ENCODE measurements around the gene ANKRD50. TPM values are rescaled to one million over a fixed set of nuclear protein-coding genes. Genes with fewer than 3 reads are reported as not detected.
A peak's percentile ranks its signal among the peaks of the same experiment; 100 is the strongest.

Gene ANKRD50
- total and polyA plus RNA-seq, 2 experiments from 2014 or later: 8.9 to 21.8 TPM

GRCh38 chr4:124722071-124722470 lies 9.5 kb upstream of the ANKRD50 start:
- H3K4me1 ChIP-seq (ENCODE audit: low read depth): no peaks in the 10 kb centered on the region

GRCh38 chr4:124717101-124717500 lies 4.6 kb upstream of the ANKRD50 start:
- TF ChIP-seq, protein P1, sequence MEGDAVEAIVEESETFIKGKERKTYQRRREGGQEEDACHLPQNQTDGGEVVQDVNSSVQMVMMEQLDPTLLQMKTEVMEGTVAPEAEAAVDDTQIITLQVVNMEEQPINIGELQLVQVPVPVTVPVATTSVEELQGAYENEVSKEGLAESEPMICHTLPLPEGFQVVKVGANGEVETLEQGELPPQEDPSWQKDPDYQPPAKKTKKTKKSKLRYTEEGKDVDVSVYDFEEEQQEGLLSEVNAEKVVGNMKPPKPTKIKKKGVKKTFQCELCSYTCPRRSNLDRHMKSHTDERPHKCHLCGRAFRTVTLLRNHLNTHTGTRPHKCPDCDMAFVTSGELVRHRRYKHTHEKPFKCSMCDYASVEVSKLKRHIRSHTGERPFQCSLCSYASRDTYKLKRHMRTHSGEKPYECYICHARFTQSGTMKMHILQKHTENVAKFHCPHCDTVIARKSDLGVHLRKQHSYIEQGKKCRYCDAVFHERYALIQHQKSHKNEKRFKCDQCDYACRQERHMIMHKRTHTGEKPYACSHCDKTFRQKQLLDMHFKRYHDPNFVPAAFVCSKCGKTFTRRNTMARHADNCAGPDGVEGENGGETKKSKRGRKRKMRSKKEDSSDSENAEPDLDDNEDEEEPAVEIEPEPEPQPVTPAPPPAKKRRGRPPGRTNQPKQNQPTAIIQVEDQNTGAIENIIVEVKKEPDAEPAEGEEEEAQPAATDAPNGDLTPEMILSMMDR (IDR thresholded peaks at IDR 0.05; ENCODE audit: low read depth, low read length): no peak
- no peak overlapping the region for H3K27ac ChIP-seq
- H3K9me3 ChIP-seq (ENCODE audit: low read depth): no peaks in the 10 kb centered on the region
- no peaks in the 10 kb centered on the region for H3K36me3 ChIP-seq
- DNase-seq (ENCODE audit: low read depth in 1 of 2, low spot score in 1 of 2): no peak
- H3K4me1 ChIP-seq (ENCODE audit: low read depth): peaks cover 3% of the 10 kb centered on the region
- H3K27me3 ChIP-seq: no peaks in the 10 kb centered on the region
- no peak overlapping the region for H3K4me3 ChIP-seq

More at GRCh38 chr4:124722071-124722470, 9.5 kb upstream of the ANKRD50 start:
- H3K36me3 ChIP-seq: no peaks in the 10 kb centered on the region
- H3K27me3 ChIP-seq: no peaks in the 10 kb centered on the region
- DNase-seq (ENCODE audit: low read depth in 1 of 2, low spot score in 1 of 2): no peak
- no peaks in the 10 kb centered on the region for H3K9me3 ChIP-seq (ENCODE audit: low read depth)
- no peak overlapping the region for H3K4me3 ChIP-seq
- H3K27ac ChIP-seq: no peak overlapping the region
- TF ChIP-seq, protein P1 (IDR thresholded peaks at IDR 0.05; ENCODE audit: low read depth, low read length): no peak

GRCh38 chr4:124713185-124713592 lies 657 bp upstream of the ANKRD50 start:
- H3K27ac ChIP-seq: peak overlapping the region; percentile 98
- H3K9me3 ChIP-seq (ENCODE audit: low read depth): no peaks in the 10 kb centered on the region
- peaks cover 25% of the 10 kb centered on the region for H3K4me1 ChIP-seq (ENCODE audit: low read depth)
- no peaks in the 10 kb centered on the region for H3K27me3 ChIP-seq
- DNase-seq (ENCODE audit: low read depth in 1 of 2, low spot score in 1 of 2): peak; percentile 72 to 89
- H3K36me3 ChIP-seq: no peaks in the 10 kb centered on the region
- TF ChIP-seq, protein P1 (IDR thresholded peaks at IDR 0.05; ENCODE audit: low read depth, low read length): peak; percentile 59
- peak overlapping the region; percentile 78 for H3K4me3 ChIP-seq

GRCh38 chr4:124711471-124712371 lies 811 bp downstream of the ANKRD50 start:
- DNase-seq (ENCODE audit: low read depth in 1 of 2, low spot score in 1 of 2): peak; percentile 81 to 84
- peak overlapping the region; percentile 98 for H3K27ac ChIP-seq
- H3K9me3 ChIP-seq (ENCODE audit: low read depth): no peaks in the 10 kb centered on the region
- H3K27me3 ChIP-seq: no peaks in the 10 kb centered on the region
- peaks cover 28% of the 10 kb centered on the region for H3K4me1 ChIP-seq (ENCODE audit: low read depth)
- no peaks in the 10 kb centered on the region for H3K36me3 ChIP-seq
- TF ChIP-seq, protein P1 (IDR thresholded peaks at IDR 0.05; ENCODE audit: low read depth, low read length): peak; percentile 29
- peak overlapping the region; percentile 78 for H3K4me3 ChIP-seq

DNA sequence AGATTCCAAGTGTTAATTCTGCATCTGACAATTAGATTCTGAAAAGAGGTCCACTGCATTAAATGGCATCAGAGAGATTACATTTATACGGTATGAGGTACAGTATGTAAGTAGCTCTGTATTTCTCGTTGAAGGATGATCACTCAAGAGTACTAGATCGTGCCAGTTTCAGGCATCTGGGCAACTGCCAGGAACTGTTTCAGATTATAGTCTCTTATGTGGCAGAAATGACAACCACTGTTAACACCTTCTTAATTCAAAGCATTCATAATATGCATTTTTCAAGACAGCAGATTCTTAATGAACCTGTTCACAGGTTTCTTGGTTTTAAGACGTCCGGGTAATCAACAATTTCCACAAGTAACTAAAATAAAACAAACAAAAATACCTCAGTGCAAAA lies 1.6 kb downstream of the ANKRD50 start:
- Histone ChIP-seq H3K27me3 (no peaks in the 10 kb centered on the region), H3K4me1 (ENCODE audit: low read depth) (peaks cover 28% of the 10 kb centered on the region), H3K27ac (peak overlapping the region; percentile 98), H3K4me3 (peak overlapping the region; percentile 78), H3K36me3 (no peaks in the 10 kb centered on the region), H3K9me3 (ENCODE audit: low read depth) (no peaks in the 10 kb centered on the region)
- DNase-seq (ENCODE audit: low read depth in 1 of 2, low spot score in 1 of 2): peak in 1 of 2 donors; percentile 28
- TF ChIP-seq, protein P1 (IDR thresholded peaks at IDR 0.05; ENCODE audit: low read depth, low read length): no peak

All from cardiac muscle cell (in vitro differentiated cells and primary cell).